ENCODE results near the gene AKAP13.
"Not testable (repeated sequence)": the region's sequence is repeated elsewhere in the genome, so short reads cannot be mapped to it uniquely, and the experiment has no call there.

AKAP13 gene

GRCh38 chr15:85441854-85442253, 61.5 kb downstream of the AKAP13 start:
- not testable (repeated sequence) for DNase-seq (ENCODE audit: low read depth in 2 of 2)

- no peak for DNase-seq (ENCODE audit: low read depth in 2 of 2)
These were observed 62.6 kb downstream of the AKAP13 start for GRCh38 chr15:85443046-85443445.

GRCh38 chr15:85443593-85444087, 63.2 kb downstream of the AKAP13 start:
- no peak for DNase-seq (ENCODE audit: low read depth in 2 of 2)

GRCh38 chr15:85444122-85444745, 63.8 kb downstream of the AKAP13 start:
- no peak for DNase-seq (ENCODE audit: low read depth in 2 of 2)

GRCh38 chr15:85445361-85445760, 65.0 kb downstream of the AKAP13 start:
- no peak for DNase-seq (ENCODE audit: low read depth in 2 of 2)

- no peak for DNase-seq (ENCODE audit: low read depth in 2 of 2)
These were observed 70.8 kb downstream of the AKAP13 start for GRCh38 chr15:85451099-85451700.

GRCh38 chr15:85452436-85452835, 72.0 kb downstream of the AKAP13 start:
- DNase-seq (ENCODE audit: low read depth in 2 of 2) = no peak

GRCh38 chr15:85453144-85453872, 72.9 kb downstream of the AKAP13 start:
- no peak for DNase-seq (ENCODE audit: low read depth in 2 of 2)

- no peak for DNase-seq (ENCODE audit: low read depth in 2 of 2)
These were observed 74.0 kb downstream of the AKAP13 start for GRCh38 chr15:85454403-85454802.

- no peak for DNase-seq (ENCODE audit: low read depth in 2 of 2)
These were observed 75.5 kb downstream of the AKAP13 start for GRCh38 chr15:85455891-85456290.

- no peak for DNase-seq (ENCODE audit: low read depth in 2 of 2)
These were observed 76.4 kb downstream of the AKAP13 start for GRCh38 chr15:85456798-85457197.

- DNase-seq (ENCODE audit: low read depth in 2 of 2) = no peak
These were observed 77.1 kb downstream of the AKAP13 start for GRCh38 chr15:85457392-85457968.

GRCh38 chr15:85458764-85459163, 78.4 kb downstream of the AKAP13 start:
- DNase-seq (ENCODE audit: low read depth in 2 of 2) = no peak

GRCh38 chr15:85462029-85462428, 81.6 kb downstream of the AKAP13 start:
- no peak for DNase-seq (ENCODE audit: low read depth in 2 of 2)

- no peak for DNase-seq (ENCODE audit: low read depth in 2 of 2)
These were observed 83.0 kb downstream of the AKAP13 start for GRCh38 chr15:85463276-85463892.

GRCh38 chr15:85463976-85464375, 83.6 kb downstream of the AKAP13 start:
- DNase-seq (ENCODE audit: low read depth in 2 of 2) = no peak

GRCh38 chr15:85464471-85464870, 84.1 kb downstream of the AKAP13 start:
- no peak for DNase-seq (ENCODE audit: low read depth in 2 of 2)

- no peak for DNase-seq (ENCODE audit: low read depth in 2 of 2)
These were observed 90.3 kb downstream of the AKAP13 start for GRCh38 chr15:85470563-85471271.

- no peak for DNase-seq (ENCODE audit: low read depth in 2 of 2)
These were observed 91.9 kb downstream of the AKAP13 start for GRCh38 chr15:85472349-85472748.

GRCh38 chr15:85473455-85473854, 93.1 kb downstream of the AKAP13 start:
- DNase-seq (ENCODE audit: low read depth in 2 of 2) = no peak

GRCh38 chr15:85474700-85475316, 94.4 kb downstream of the AKAP13 start:
- no peak for DNase-seq (ENCODE audit: low read depth in 2 of 2)
